SJSA1 (cell line): ENCODE data around the gene VSIG1. TPM values are rescaled to one million over a fixed set of nuclear protein-coding genes. Genes with fewer than 3 reads are reported as not detected.

ENCODE experiments used
- DNase-seq, 2 experiments: peaks; one replicate each; pipeline ENCODE4 v3.0.0-alpha.2; 2015 to 2020; ENCODE audit warnings: low spot score in 2 of 2, low read depth in 1 of 2
- H3K27ac ChIP-seq: fragments of 250-450 bp; sonication (Bioruptor Pico); 2 replicates; pipeline ENCODE4 v1.5.1; 2020; ENCODE audit warnings: mild to moderate bottlenecking, moderate library complexity
- H3K27me3 ChIP-seq: fragments of 250-450 bp; sonication (Bioruptor Pico); replicated peaks from 2 replicates; pipeline ENCODE4 v1.5.1; 2020; ENCODE audit warnings: mild to moderate bottlenecking, moderate library complexity
- H3K36me3 ChIP-seq: fragments of 250-450 bp; sonication (Bioruptor Pico); 2 replicates; pipeline ENCODE4 v1.5.1; 2020; ENCODE audit warnings: mild to moderate bottlenecking
- H3K4me1 ChIP-seq: fragments of 250-450 bp; sonication (Bioruptor Pico); replicated peaks from 2 replicates; pipeline ENCODE4 v1.6.1; 2021; ENCODE audit warnings: mild to moderate bottlenecking
- H3K4me3 ChIP-seq: fragments of 250-450 bp; sonication (Bioruptor Pico); 2 replicates; pipeline ENCODE4 v1.5.1; 2020; ENCODE audit warnings: mild to moderate bottlenecking
- H3K9me3 ChIP-seq: fragments of 250-450 bp; sonication (Bioruptor Pico); replicated peaks from 2 replicates; pipeline ENCODE4 v1.5.1; 2020; ENCODE audit warnings: mild to moderate bottlenecking
- total RNA-seq: library from RNA; depleted of rRNA; stranded (reverse); fragments of >200 nt; shearing (Covaris generic); gene quantifications from 2 replicates; pipeline ENCODE4 v1.2.3, GENCODE V29; 2014

Gene VSIG1
- total RNA-seq, 1 experiment from 2014 or later = 0.37 TPM

GRCh38 chrX:108033890-108034289 lies 11.0 kb upstream of the VSIG1 start:
- peaks cover 27% of the 10 kb centered on the region for H3K4me1 ChIP-seq
- H3K4me3 ChIP-seq = no peak overlapping the region
- no peaks in the 10 kb centered on the region for H3K9me3 ChIP-seq
- no peak overlapping the region for H3K27ac ChIP-seq
- H3K36me3 ChIP-seq = no peaks in the 10 kb centered on the region
- DNase-seq = no peak
- H3K27me3 ChIP-seq = no peaks in the 10 kb centered on the region

- no peak for DNase-seq
- H3K27me3 ChIP-seq = no peaks in the 10 kb centered on the region
- no peak overlapping the region for H3K4me3 ChIP-seq
- no peaks in the 10 kb centered on the region for H3K9me3 ChIP-seq
- H3K4me1 ChIP-seq = peaks cover 27% of the 10 kb centered on the region
- H3K27ac ChIP-seq = no peak overlapping the region
- no peaks in the 10 kb centered on the region for H3K36me3 ChIP-seq
Observed at GRCh38 chrX:108034725-108035124, 10.1 kb upstream of the VSIG1 start.

GRCh38 chrX:108036298-108036973 lies 8.4 kb upstream of the VSIG1 start:
- H3K27me3 ChIP-seq = no peaks in the 10 kb centered on the region
- H3K9me3 ChIP-seq = no peaks in the 10 kb centered on the region
- no peak overlapping the region for H3K4me3 ChIP-seq
- H3K4me1 ChIP-seq = peaks cover 27% of the 10 kb centered on the region
- H3K36me3 ChIP-seq = no peaks in the 10 kb centered on the region
- DNase-seq = peak; percentile 56 to 70
- peak overlapping the region; percentile 81 for H3K27ac ChIP-seq

GRCh38 chrX:108049649-108050048 lies 4.8 kb downstream of the VSIG1 start:
- H3K36me3 ChIP-seq = no peaks in the 10 kb centered on the region

GRCh38 chrX:108053218-108053617 lies 8.4 kb downstream of the VSIG1 start:
- Histone ChIP-seq H3K36me3 (no peaks in the 10 kb centered on the region), H3K9me3 (no peaks in the 10 kb centered on the region), H3K27ac (no peak overlapping the region), H3K4me3 (no peak overlapping the region), H3K4me1 (no peaks in the 10 kb centered on the region), H3K27me3 (no peaks in the 10 kb centered on the region)
- DNase-seq = no peak

More at GRCh38 chrX:108049649-108050048, 4.8 kb downstream of the VSIG1 start:
- DNase-seq = no peak
- H3K27me3 ChIP-seq = no peaks in the 10 kb centered on the region
- H3K4me3 ChIP-seq = no peak overlapping the region
- no peaks in the 10 kb centered on the region for H3K9me3 ChIP-seq
- H3K4me1 ChIP-seq = no peaks in the 10 kb centered on the region
- H3K27ac ChIP-seq = no peak overlapping the region

GRCh38 chrX:108055546-108055945 lies 10.7 kb downstream of the VSIG1 start:
- Histone ChIP-seq H3K36me3 (no peaks in the 10 kb centered on the region), H3K4me1 (no peaks in the 10 kb centered on the region), H3K4me3 (no peak overlapping the region), H3K27ac (no peak overlapping the region), H3K9me3 (no peaks in the 10 kb centered on the region), H3K27me3 (no peaks in the 10 kb centered on the region)
- DNase-seq = no peak

- no peak for DNase-seq
- Histone ChIP-seq H3K4me1 (no peaks in the 10 kb centered on the region), H3K36me3 (no peaks in the 10 kb centered on the region), H3K27ac (no peak overlapping the region), H3K4me3 (no peak overlapping the region), H3K27me3 (no peaks in the 10 kb centered on the region), H3K9me3 (no peaks in the 10 kb centered on the region)
Observed at GRCh38 chrX:108059801-108060200, 14.9 kb downstream of the VSIG1 start.

- H3K27ac ChIP-seq = no peak overlapping the region
- H3K27me3 ChIP-seq = no peaks in the 10 kb centered on the region
- DNase-seq = no peak
- no peak overlapping the region for H3K4me3 ChIP-seq
- H3K36me3 ChIP-seq = no peaks in the 10 kb centered on the region
- no peaks in the 10 kb centered on the region for H3K4me1 ChIP-seq
- H3K9me3 ChIP-seq = no peaks in the 10 kb centered on the region
Observed at GRCh38 chrX:108064001-108064400, 19.1 kb downstream of the VSIG1 start.

- no peak for DNase-seq
- Histone ChIP-seq H3K36me3 (no peaks in the 10 kb centered on the region), H3K4me3 (no peak overlapping the region), H3K4me1 (no peaks in the 10 kb centered on the region), H3K27ac (no peak overlapping the region), H3K9me3 (no peaks in the 10 kb centered on the region), H3K27me3 (no peaks in the 10 kb centered on the region)
Observed at GRCh38 chrX:108064613-108065012, 19.7 kb downstream of the VSIG1 start.

GRCh38 chrX:108068121-108068520 lies 23.3 kb downstream of the VSIG1 start:
- Histone ChIP-seq H3K4me1 (no peaks in the 10 kb centered on the region), H3K36me3 (no peaks in the 10 kb centered on the region), H3K27ac (no peak overlapping the region), H3K9me3 (no peaks in the 10 kb centered on the region), H3K27me3 (no peaks in the 10 kb centered on the region), H3K4me3 (no peak overlapping the region)
- no peak for DNase-seq

- Histone ChIP-seq H3K27me3 (no peaks in the 10 kb centered on the region), H3K36me3 (no peaks in the 10 kb centered on the region), H3K27ac (no peak overlapping the region), H3K4me3 (no peak overlapping the region), H3K4me1 (no peaks in the 10 kb centered on the region), H3K9me3 (no peaks in the 10 kb centered on the region)
- DNase-seq = no peak
Observed at GRCh38 chrX:108070891-108071290, 26.0 kb downstream of the VSIG1 start.

- no peaks in the 10 kb centered on the region for H3K9me3 ChIP-seq
- no peak overlapping the region for H3K27ac ChIP-seq
- no peak overlapping the region for H3K4me3 ChIP-seq
- no peaks in the 10 kb centered on the region for H3K27me3 ChIP-seq
- H3K36me3 ChIP-seq = no peaks in the 10 kb centered on the region
- H3K4me1 ChIP-seq = no peaks in the 10 kb centered on the region
- DNase-seq = no peak
Observed at GRCh38 chrX:108071578-108071977, 26.7 kb downstream of the VSIG1 start.

GRCh38 chrX:108072746-108073145 lies 27.9 kb downstream of the VSIG1 start:
- Histone ChIP-seq H3K27ac (no peak overlapping the region), H3K4me3 (no peak overlapping the region), H3K9me3 (no peaks in the 10 kb centered on the region), H3K36me3 (no peaks in the 10 kb centered on the region), H3K27me3 (no peaks in the 10 kb centered on the region), H3K4me1 (no peaks in the 10 kb centered on the region)
- peak in 1 of 2 experiments; percentile 30 for DNase-seq

GRCh38 chrX:108081110-108081509 lies 36.2 kb downstream of the VSIG1 start:
- no peak for DNase-seq
- peaks cover 4% of the 10 kb centered on the region; the same call in 1 of the 2 replicates for H3K36me3 ChIP-seq
- no peaks in the 10 kb centered on the region for H3K9me3 ChIP-seq

GRCh38 chrX:108087792-108088191 lies 42.9 kb downstream of the VSIG1 start:
- no peaks in the 10 kb centered on the region for H3K9me3 ChIP-seq
- DNase-seq = no peak
- peaks cover 20% of the 10 kb centered on the region; the same call in 1 of the 2 replicates for H3K36me3 ChIP-seq

More at GRCh38 chrX:108081110-108081509, 36.2 kb downstream of the VSIG1 start:
- no peak overlapping the region for H3K4me3 ChIP-seq
- H3K27me3 ChIP-seq = no peaks in the 10 kb centered on the region
- no peak overlapping the region for H3K27ac ChIP-seq
- H3K4me1 ChIP-seq = no peaks in the 10 kb centered on the region

More at GRCh38 chrX:108087792-108088191, 42.9 kb downstream of the VSIG1 start:
- no peak overlapping the region for H3K4me3 ChIP-seq
- H3K4me1 ChIP-seq = 0 out of 2 replicates have a peak, but pooled peaks cover 3% of the 10 kb centered on the region
- H3K27me3 ChIP-seq = no peaks in the 10 kb centered on the region
- no peak overlapping the region for H3K27ac ChIP-seq
